Measurements from ENCODE around the gene PLAU.

- TF ChIP-seq, protein P1, sequence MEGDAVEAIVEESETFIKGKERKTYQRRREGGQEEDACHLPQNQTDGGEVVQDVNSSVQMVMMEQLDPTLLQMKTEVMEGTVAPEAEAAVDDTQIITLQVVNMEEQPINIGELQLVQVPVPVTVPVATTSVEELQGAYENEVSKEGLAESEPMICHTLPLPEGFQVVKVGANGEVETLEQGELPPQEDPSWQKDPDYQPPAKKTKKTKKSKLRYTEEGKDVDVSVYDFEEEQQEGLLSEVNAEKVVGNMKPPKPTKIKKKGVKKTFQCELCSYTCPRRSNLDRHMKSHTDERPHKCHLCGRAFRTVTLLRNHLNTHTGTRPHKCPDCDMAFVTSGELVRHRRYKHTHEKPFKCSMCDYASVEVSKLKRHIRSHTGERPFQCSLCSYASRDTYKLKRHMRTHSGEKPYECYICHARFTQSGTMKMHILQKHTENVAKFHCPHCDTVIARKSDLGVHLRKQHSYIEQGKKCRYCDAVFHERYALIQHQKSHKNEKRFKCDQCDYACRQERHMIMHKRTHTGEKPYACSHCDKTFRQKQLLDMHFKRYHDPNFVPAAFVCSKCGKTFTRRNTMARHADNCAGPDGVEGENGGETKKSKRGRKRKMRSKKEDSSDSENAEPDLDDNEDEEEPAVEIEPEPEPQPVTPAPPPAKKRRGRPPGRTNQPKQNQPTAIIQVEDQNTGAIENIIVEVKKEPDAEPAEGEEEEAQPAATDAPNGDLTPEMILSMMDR (IDR thresholded peaks at IDR 0.05; ENCODE audit: low read length) = no peak
- no peak for TF ChIP-seq EZH2 (optimal IDR thresholded peaks at IDR 0.05; ENCODE audit: low read depth, low read length)
Observed at GRCh38 chr10:73881221-73881919, 29.6 kb upstream of the PLAU start.

Measured in MM.1S (cell line).